ENCODE results near the gene MSRB1.

GRCh38 chr16:1890708-1891050 is 52.3 kb downstream of the MSRB1 start:
- TF ChIP-seq CTCF (IDR thresholded peaks at IDR 0.05; ENCODE audit: low read depth, low read length, poor library complexity, severe bottlenecking) = no peak
- no peak for TF ChIP-seq EZH2phosphoT487 (IDR thresholded peaks at IDR 0.05; ENCODE audit: borderline replicate concordance, low read length)

Measured in DOHH2 (cell line).